D341Med (cell line): ENCODE results near the gene ZCCHC24.

ENCODE experiments used
- DNase-seq: peaks from one replicate; pipeline ENCODE4 v3.0.0; 2012; ENCODE audit warnings: low spot score

The ZCCHC24 gene

GRCh38 chr10:79382491-79382941, 62.9 kb downstream of the ZCCHC24 start:
- DNase-seq = no peak

- peak; percentile 33 for DNase-seq
These were observed 63.6 kb downstream of the ZCCHC24 start for GRCh38 chr10:79381804-79382221.

GRCh38 chr10:79380946-79381721, 64.3 kb downstream of the ZCCHC24 start:
- DNase-seq = no peak

- DNase-seq = no peak
These were observed 65.1 kb downstream of the ZCCHC24 start for GRCh38 chr10:79380125-79380945.

- no peak for DNase-seq
These were observed 65.8 kb downstream of the ZCCHC24 start for GRCh38 chr10:79379512-79380124.

- no peak for DNase-seq
These were observed 66.5 kb downstream of the ZCCHC24 start for GRCh38 chr10:79378647-79379511.

GRCh38 chr10:79378383-79378646, 67.1 kb downstream of the ZCCHC24 start:
- no peak for DNase-seq

- no peak for DNase-seq
These were observed 67.7 kb downstream of the ZCCHC24 start for GRCh38 chr10:79377557-79378382.

GRCh38 chr10:79376751-79377556, 68.5 kb downstream of the ZCCHC24 start:
- no peak for DNase-seq

- no peak for DNase-seq
These were observed 69.3 kb downstream of the ZCCHC24 start for GRCh38 chr10:79376078-79376628.

GRCh38 chr10:79375321-79376077, 69.9 kb downstream of the ZCCHC24 start:
- no peak for DNase-seq

- DNase-seq = peak; percentile 79
These were observed 70.9 kb downstream of the ZCCHC24 start for GRCh38 chr10:79374312-79375191.

- DNase-seq = no peak
These were observed 72.6 kb downstream of the ZCCHC24 start for GRCh38 chr10:79372871-79373270.

- DNase-seq = no peak
These were observed 77.8 kb downstream of the ZCCHC24 start for GRCh38 chr10:79367426-79368189.

GRCh38 chr10:79361726-79362397, 83.6 kb downstream of the ZCCHC24 start:
- no peak for DNase-seq

- DNase-seq = no peak
These were observed 84.7 kb downstream of the ZCCHC24 start for GRCh38 chr10:79360499-79361342.
